ENCODE measurements around the gene NOTCH1. TPM values are rescaled to one million over a fixed set of nuclear protein-coding genes. Genes with fewer than 3 reads are reported as not detected.

Gene NOTCH1
- total and polyA plus RNA-seq, 2 donors (not counting 1 experiment from before 2014, with no cell fraction given): 3.3 to 10.9 TPM

GRCh38 chr9:136501686-136502085 lies 44.2 kb downstream of the NOTCH1 start:
- Histone ChIP-seq H3K9me3 (ENCODE audit: control insufficient read depth, insufficient read depth, low read depth, low read length) (no peaks in the 10 kb centered on the region), H3K27ac (ENCODE audit: insufficient read depth, low read length) (no peak overlapping the region), H3K79me2 (ENCODE audit: control insufficient read depth, insufficient read depth, low read length) (no peaks in the 10 kb centered on the region), H3K27me3 (ENCODE audit: control insufficient read depth, insufficient read depth, low read length) (no peaks in the 10 kb centered on the region), H2AFZ (ENCODE audit: low read length) (no peak overlapping the region), H3K9ac (ENCODE audit: insufficient read depth, low read length) (no peak overlapping the region), H3K4me3 (replicated peaks in 1 of 4; ENCODE audit: control extremely low read depth in 1 of 4, insufficient read depth in 1 of 4, low read depth in 3 of 4, low read length in 4 of 4) (no peak overlapping the region), H3K4me1 (ENCODE audit: control insufficient read depth, extremely low read depth, insufficient read depth, low read length) (no peaks in the 10 kb centered on the region), H3K4me2 (ENCODE audit: extremely low read depth, insufficient read depth, low read length) (no peak overlapping the region), H4K20me1 (ENCODE audit: control insufficient read depth, extremely low read depth, insufficient read depth, low read length) (no peaks in the 10 kb centered on the region), H3K36me3 (ENCODE audit: control insufficient read depth, insufficient read depth, low read length) (peaks cover 41% of the 10 kb centered on the region)
- TF ChIP-seq CTCF (conservative IDR thresholded peaks at IDR 0.05 in 1 of 2, IDR thresholded peaks at IDR 0.05 in 1 of 2; ENCODE audit: low read depth in 1 of 2, low read length in 2 of 2): no peak
- TF ChIP-seq EZH2 (IDR thresholded peaks at IDR 0.05; ENCODE audit: low read length, missing control alignments): no peak
- DNase-seq (ENCODE audit: low read depth in 2 of 2): no peak

- H3K4me1 ChIP-seq (ENCODE audit: control insufficient read depth, extremely low read depth, insufficient read depth, low read length): no peaks in the 10 kb centered on the region
Observed at GRCh38 chr9:136499935-136500910, 45.6 kb downstream of the NOTCH1 start.

More at GRCh38 chr9:136499935-136500910, 45.6 kb downstream of the NOTCH1 start:
- DNase-seq (ENCODE audit: low read depth in 2 of 2): no peak
- Histone ChIP-seq H4K20me1 (ENCODE audit: control insufficient read depth, extremely low read depth, insufficient read depth, low read length) (no peaks in the 10 kb centered on the region), H3K27ac (ENCODE audit: insufficient read depth, low read length) (no peak overlapping the region), H3K79me2 (ENCODE audit: control insufficient read depth, insufficient read depth, low read length) (no peaks in the 10 kb centered on the region), H3K36me3 (ENCODE audit: control insufficient read depth, insufficient read depth, low read length) (peaks cover 38% of the 10 kb centered on the region), H3K27me3 (ENCODE audit: control insufficient read depth, insufficient read depth, low read length) (no peaks in the 10 kb centered on the region), H2AFZ (ENCODE audit: low read length) (no peak overlapping the region), H3K4me3 (replicated peaks in 1 of 4; ENCODE audit: control extremely low read depth in 1 of 4, insufficient read depth in 1 of 4, low read depth in 3 of 4, low read length in 4 of 4) (no peak overlapping the region), H3K9me3 (ENCODE audit: control insufficient read depth, insufficient read depth, low read depth, low read length) (no peaks in the 10 kb centered on the region), H3K4me2 (ENCODE audit: extremely low read depth, insufficient read depth, low read length) (no peak overlapping the region), H3K9ac (ENCODE audit: insufficient read depth, low read length) (no peak overlapping the region)
- no peak for TF ChIP-seq CTCF (conservative IDR thresholded peaks at IDR 0.05 in 1 of 2, IDR thresholded peaks at IDR 0.05 in 1 of 2; ENCODE audit: low read depth in 1 of 2, low read length in 2 of 2)
- TF ChIP-seq EZH2 (IDR thresholded peaks at IDR 0.05; ENCODE audit: low read length, missing control alignments): no peak
